GM18907 (cell line): ENCODE data around the gene GFM2.
"Not testable (repeated sequence)": the region's sequence is repeated elsewhere in the genome, so short reads cannot be mapped to it uniquely, and the experiment has no call there.

Source experiments
- ATAC-seq: cut with Tn5 transposase; IDR thresholded peaks from one replicate; pipeline ENCODE4 v1.9.1; 2021; ENCODE audit warnings: mild to moderate bottlenecking, moderate library complexity; ENCODE audit not compliant: unreplicated experiment

Gene GFM2

GRCh38 chr5:74725331-74725730 lies 41.6 kb downstream of the GFM2 start:
- no peak for ATAC-seq

GRCh38 chr5:74722271-74722670 lies 44.6 kb downstream of the GFM2 start:
- ATAC-seq: no peak

- ATAC-seq: no peak
Observed at GRCh38 chr5:74717596-74717995, 49.3 kb downstream of the GFM2 start.

GRCh38 chr5:74693191-74693590 lies 73.7 kb downstream of the GFM2 start:
- ATAC-seq: no peak

GRCh38 chr5:74686962-74687751 lies 79.8 kb downstream of the GFM2 start:
- no peak for ATAC-seq

- ATAC-seq: peak; percentile 66
Observed at GRCh38 chr5:74685979-74686631, 80.8 kb downstream of the GFM2 start.

- peak; percentile 82 for ATAC-seq
Observed at GRCh38 chr5:74684900-74685851, 81.7 kb downstream of the GFM2 start, which contains the start of gene HEXB. TSS of gene HEXB (plus strand) at chr5:74685233. CDS start at chr5:74685261, 28 bp downstream.

GRCh38 chr5:74679966-74680365 lies 87.0 kb downstream of the GFM2 start:
- ATAC-seq: no peak

GRCh38 chr5:74679300-74679699 lies 87.6 kb downstream of the GFM2 start:
- not testable (repeated sequence) for ATAC-seq

- not testable (repeated sequence) for ATAC-seq
Observed at GRCh38 chr5:74678123-74678522, 88.8 kb downstream of the GFM2 start.

- not testable (repeated sequence) for ATAC-seq
Observed at GRCh38 chr5:74676466-74676865, 90.5 kb downstream of the GFM2 start.

- no peak for ATAC-seq
Observed at GRCh38 chr5:74673011-74673790, 93.7 kb downstream of the GFM2 start.

GRCh38 chr5:74672215-74672877 lies 94.6 kb downstream of the GFM2 start:
- no peak for ATAC-seq
